ENCODE data around the gene CTBP1.

CTBP1 gene

DNA sequence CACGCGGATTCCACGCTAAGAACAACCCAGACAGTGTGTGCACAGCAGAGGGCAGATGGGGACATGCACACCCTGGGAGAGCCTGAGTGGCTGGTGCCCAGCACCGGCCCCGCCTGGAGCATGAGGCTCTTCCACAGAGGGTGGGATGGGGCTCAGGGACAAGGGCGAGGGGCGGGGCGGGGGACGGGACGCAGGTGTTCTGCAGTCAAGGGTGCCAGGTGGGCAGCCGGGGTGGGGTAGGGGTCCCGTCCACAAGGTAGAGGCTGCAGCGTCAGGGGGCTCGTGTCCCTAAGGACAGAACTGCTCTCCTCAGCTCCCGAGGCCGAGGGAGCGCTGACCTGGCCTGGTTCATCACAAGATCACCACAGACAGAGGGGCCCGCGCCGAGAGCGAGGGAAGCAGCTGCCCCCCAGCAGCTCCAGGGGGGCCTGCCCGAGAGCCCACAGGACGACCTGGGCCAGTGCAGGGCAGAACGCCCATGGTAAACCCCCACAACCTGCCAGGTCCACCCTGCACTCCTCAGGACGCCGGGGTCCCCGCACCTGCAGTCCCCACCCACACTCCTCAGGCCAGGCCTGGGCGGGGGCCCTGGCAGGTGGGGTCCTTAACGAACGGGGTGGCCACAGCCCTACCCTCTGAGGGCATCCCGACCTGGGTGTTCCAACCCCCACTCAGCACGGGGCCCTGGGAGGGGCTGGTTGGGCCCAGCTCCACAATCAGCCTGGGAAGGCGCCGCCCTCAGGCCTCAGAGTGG lies 26.7 kb downstream of the CTBP1 start:
- no peak for DNase-seq

- no peak for DNase-seq
These were observed 27.6 kb downstream of the CTBP1 start for GRCh38 chr4:1221155-1221870.

DNA sequence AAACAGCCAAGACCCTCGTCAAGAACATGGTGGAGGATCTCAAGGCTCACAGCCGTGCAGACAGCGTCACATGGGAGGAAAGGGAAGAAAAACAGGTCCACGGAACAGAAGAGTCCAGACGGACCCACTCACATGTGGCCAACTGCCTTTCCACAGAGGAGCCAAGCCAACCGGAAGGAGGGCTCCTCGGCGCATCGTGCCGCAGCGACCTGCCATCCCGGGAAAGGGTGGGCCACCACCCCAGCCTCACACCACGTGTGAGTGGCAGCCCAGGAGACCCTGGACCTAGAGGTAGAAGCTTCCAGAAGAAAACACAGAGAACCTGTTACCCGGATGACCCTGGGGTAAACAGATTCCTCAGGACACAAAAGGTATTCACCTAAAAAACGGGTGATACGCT lies 28.4 kb downstream of the CTBP1 start:
- no peak for DNase-seq

GRCh38 chr4:1219566-1219950 lies 29.4 kb downstream of the CTBP1 start:
- no peak for DNase-seq

DNA sequence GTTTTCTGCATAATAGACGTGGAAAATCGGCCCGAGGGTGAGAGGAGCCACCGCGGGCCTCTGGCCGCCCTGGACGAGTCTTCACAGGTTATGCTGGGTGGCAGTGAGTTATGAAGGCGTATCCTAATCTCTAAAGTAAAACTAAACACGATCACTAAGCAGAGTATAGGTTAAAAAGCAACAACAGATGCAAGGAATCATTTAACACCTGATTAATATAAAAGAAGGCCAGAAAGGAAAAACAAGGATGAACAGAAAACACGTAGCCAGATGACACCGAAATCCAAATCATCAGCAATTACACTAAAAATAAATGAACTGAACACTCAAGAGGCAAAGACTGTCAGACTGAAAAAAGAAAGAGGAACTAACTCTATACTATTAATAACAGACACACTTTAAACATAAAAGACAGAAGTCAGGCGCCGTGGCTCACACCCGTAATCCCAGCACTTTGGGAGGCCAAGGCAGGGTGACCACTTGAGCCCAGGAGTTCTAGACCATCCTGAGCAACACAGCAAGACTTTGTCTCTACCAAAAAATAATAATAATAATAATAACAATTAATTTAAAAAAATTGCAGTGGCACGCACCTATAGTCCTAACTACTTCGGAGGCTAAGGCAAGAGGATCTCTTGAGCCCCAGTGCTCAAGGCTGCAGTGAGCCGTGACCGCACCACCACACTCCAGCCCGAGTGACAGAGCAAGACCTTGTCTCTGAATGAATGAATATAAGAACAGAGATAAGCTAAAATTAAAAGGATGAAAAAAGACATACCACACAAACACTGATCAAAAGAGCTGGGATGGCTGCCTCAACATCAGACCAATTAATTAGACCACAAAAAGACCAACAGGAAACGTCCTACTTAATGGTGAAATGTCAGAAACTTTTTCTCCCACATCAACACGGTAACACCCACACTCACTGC lies 30.0 kb downstream of the CTBP1 start:
- no peak for DNase-seq

GRCh38 chr4:1217366-1217765 lies 31.6 kb downstream of the CTBP1 start:
- no peak for DNase-seq

DNA sequence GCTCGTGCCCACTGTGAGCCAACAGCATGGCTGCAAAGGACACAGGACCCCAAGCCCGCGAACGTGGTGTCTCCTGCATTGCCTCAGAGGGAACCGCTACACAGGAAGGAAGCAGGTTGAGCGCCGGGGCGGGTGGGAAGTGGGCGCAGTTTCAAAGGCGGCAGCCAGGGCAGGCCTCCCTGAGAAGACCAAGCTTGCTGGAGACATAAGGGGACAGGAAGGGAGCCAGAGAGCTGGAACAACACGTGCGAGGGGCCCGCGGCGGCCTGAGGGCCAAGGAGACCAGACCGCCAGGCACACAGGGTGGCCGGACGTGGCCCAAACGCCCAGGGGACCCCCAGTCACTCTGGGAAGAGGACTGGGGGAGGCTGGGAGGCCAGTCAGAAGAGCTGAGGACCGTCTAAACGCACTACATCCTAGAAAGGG lies 32.0 kb downstream of the CTBP1 start:
- DNase-seq: no peak

DNA sequence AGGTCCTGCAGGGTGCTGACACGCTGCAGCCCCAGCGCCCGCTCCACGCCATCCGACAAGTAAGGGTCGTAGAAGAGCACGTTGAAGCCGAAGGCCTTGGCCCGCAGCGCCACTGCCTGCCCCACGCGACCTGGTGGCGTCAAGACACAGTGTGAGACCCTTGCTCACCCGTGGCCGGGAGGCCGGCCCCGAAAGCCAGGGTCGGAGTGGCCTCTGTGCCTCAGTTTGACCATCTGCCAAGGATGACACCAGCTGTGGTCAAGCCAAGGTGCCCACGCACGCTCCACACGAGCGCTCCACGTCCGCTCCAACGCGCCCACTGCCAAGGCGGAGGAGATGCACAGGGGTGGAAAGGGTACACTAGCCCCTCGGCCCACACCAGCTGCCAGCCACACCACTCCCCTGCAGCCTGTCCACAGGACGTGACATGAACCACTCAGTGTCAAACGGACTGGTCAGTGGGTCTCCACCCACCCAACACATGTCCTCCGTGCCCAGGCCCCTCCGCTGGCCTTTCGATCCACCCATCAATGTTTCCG lies 32.8 kb downstream of the CTBP1 start:
- DNase-seq: no peak

- no peak for DNase-seq
These were observed 33.5 kb downstream of the CTBP1 start for GRCh38 chr4:1215141-1216075.

GRCh38 chr4:1214101-1215095 lies 34.5 kb downstream of the CTBP1 start:
- no peak for DNase-seq

GRCh38 chr4:1213336-1213995 lies 35.5 kb downstream of the CTBP1 start:
- no peak for DNase-seq

DNA sequence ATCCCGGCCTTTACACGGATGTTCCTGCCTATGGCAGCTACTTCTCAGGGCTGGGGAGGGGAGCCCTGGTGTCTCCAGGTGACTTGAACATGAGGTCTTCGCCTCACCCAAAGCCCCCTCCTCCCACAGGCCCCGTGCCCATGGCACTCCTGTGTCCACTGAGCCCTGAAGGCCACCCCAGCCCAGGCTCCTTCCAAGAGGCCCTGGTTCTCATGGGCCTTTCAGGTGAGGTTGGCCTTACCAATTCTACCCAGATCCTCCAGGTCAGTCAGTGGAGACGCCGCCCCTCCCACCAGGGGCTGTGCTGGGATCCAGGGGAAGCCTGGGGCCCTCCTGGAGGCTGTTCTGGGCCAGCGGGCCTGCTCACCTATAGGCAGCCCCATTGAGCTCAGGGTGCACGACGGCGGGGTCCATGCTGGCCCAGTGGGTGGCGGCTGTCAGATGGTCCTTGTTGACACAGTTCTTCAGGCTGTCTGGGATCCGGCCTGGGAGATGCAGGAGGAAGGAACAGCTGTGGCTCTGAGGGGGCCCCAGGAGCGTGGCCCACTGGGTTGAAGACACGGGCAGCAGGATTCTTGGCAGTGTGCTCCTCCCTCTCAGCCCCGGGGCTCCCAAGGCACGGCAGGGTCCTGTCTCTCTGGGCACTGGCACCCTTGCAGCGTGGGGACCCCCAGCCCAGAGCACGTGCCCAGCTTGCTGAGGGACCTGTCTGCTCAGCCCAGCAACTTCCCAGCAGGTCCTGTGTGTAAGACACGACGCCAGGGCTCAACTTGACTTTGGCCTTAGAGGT lies 36.2 kb downstream of the CTBP1 start:
- DNase-seq: no peak

- no peak for DNase-seq
These were observed 36.9 kb downstream of the CTBP1 start for GRCh38 chr4:1211891-1212545.

GRCh38 chr4:1211371-1211770 lies 37.6 kb downstream of the CTBP1 start:
- DNase-seq: no peak

DNA sequence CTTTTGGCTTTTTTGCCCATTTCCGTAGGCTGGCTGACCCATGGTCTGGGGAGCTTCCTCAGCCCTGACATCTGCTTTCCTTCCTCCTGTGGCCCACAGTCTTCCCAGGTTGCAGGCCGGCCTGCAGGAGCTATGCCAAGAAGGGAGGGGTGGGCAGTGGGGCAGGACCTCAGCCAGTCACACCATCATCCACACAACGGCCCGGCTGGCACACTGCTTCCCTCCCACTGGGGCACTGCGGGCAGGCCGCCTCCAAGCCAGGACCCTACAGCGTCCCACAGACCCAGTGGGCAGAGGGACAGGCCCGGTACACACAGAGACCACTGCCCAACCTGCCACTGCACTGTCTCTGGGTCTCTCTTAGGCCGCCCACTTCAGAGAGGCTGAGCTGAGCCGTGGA lies 38.0 kb downstream of the CTBP1 start:
- DNase-seq: no peak

GRCh38 chr4:1210241-1210841 lies 38.6 kb downstream of the CTBP1 start:
- DNase-seq: no peak

GRCh38 chr4:1209821-1210220 lies 39.1 kb downstream of the CTBP1 start:
- DNase-seq: no peak

GRCh38 chr4:1208970-1209704 lies 39.8 kb downstream of the CTBP1 start:
- no peak for DNase-seq

Measured in NCI-H1694 treated with DMSO at 0.1 percent for 48 hours (cell line).